Neural cell (in vitro differentiated cells): ENCODE results near the gene BUD23. TPM values are rescaled to one million over a fixed set of nuclear protein-coding genes. Genes with fewer than 3 reads are reported as not detected.

ENCODE experiments used
- H2AFZ ChIP-seq: fragments of 200-600, 300-800 bp; sonication (generic), shearing (Covaris generic); 2 replicates; pipeline ENCODE4 v1.6.0; 2014; ENCODE audit warnings: low read depth, mild to moderate bottlenecking, antibody characterized with exemption, low read length, moderate library complexity
- H3F3A ChIP-seq: fragments of 200-600 bp; shearing (Covaris generic); 2 replicates; pipeline ENCODE4 v1.6.1; 2016; ENCODE audit warnings: mild to moderate bottlenecking, moderate library complexity, mixed read lengths, antibody characterized with exemption, low read length; ENCODE audit not compliant: insufficient read depth, poor library complexity, severe bottlenecking
- H3K27ac ChIP-seq: fragments of 200-600, 300-800 bp; sonication (generic), shearing (Covaris generic); 2 replicates; pipeline ENCODE4 v1.5.1; 2014; ENCODE audit warnings: mild to moderate bottlenecking, low read length, moderate library complexity
- H3K27me3 ChIP-seq: fragments of 300-800, 200-600 bp; sonication (generic), shearing (Covaris generic); 2 replicates; pipeline ENCODE4 v1.6.0; 2014; ENCODE audit warnings: mild to moderate bottlenecking, low read depth, low read length, moderate library complexity; ENCODE audit not compliant: insufficient read depth
- H3K36me3 ChIP-seq: fragments of 300-800, 200-600 bp; sonication (generic), shearing (Covaris generic); 2 replicates; pipeline ENCODE4 v1.5.1; 2014; ENCODE audit warnings: mild to moderate bottlenecking, antibody characterized with exemption, low read length, moderate library complexity; ENCODE audit not compliant: insufficient read depth
- H3K4me2 ChIP-seq: fragments of 300-800, 200-600 bp; sonication (generic), shearing (Covaris generic); 2 replicates; pipeline ENCODE4 v1.6.0; 2014; ENCODE audit warnings: mild to moderate bottlenecking, low read length
- H3K4me3 ChIP-seq: fragments of 300-800, 200-600 bp; sonication (generic), shearing (Covaris generic); 2 replicates; pipeline ENCODE4 v1.5.1; 2014; ENCODE audit warnings: mild to moderate bottlenecking, low read length, moderate library complexity
- H3K79me2 ChIP-seq: fragments of 200-600 bp; shearing (Covaris generic); replicated peaks from 2 replicates; pipeline ENCODE4 v1.6.0; 2014; ENCODE audit warnings: mild to moderate bottlenecking, low read length, moderate library complexity; ENCODE audit not compliant: insufficient read depth
- H3K9ac ChIP-seq: fragments of 300-800, 200-600 bp; sonication (generic), shearing (Covaris generic); 2 replicates; pipeline ENCODE4 v1.6.1; 2016; ENCODE audit warnings: mild to moderate bottlenecking, low read length, mixed read lengths
- H3K9me2 ChIP-seq: fragments of 200-600 bp; shearing (Covaris generic); 2 replicates; pipeline ENCODE4 v1.6.1; 2016; ENCODE audit warnings: mild to moderate bottlenecking, low read length, mixed read lengths; ENCODE audit not compliant: insufficient read depth
- H3K9me3 ChIP-seq: fragments of 200-600, 300-800 bp; sonication (generic), shearing (Covaris generic); 2 replicates; pipeline ENCODE4 v1.6.1; 2016; ENCODE audit warnings: mild to moderate bottlenecking, mixed run types, low read length, moderate library complexity, mixed read lengths
- H4K20me1 ChIP-seq: fragments of 200-600 bp; shearing (Covaris generic); 2 replicates; pipeline ENCODE4 v1.6.1; 2016; ENCODE audit warnings: mild to moderate bottlenecking, mixed run types; ENCODE audit not compliant: insufficient read depth
- CTCF ChIP-seq: fragments of 450-650 bp; IDR thresholded peaks from 2 replicates; pipeline ENCODE4 v1.5.1; 2014; ENCODE audit warnings: antibody characterized with exemption, mild to moderate bottlenecking, moderate library complexity; ENCODE audit not compliant: poor library complexity, severe bottlenecking
- EP300 ChIP-seq: fragments of 450-650 bp; conservative IDR thresholded peaks from 2 replicates; pipeline ENCODE4 v1.6.1; 2014; ENCODE audit warnings: antibody characterized with exemption, mild to moderate bottlenecking, moderate library complexity; ENCODE audit not compliant: poor library complexity, severe bottlenecking
- EZH2 ChIP-seq: fragments of 200-600, 300-800 bp; shearing (Covaris generic), sonication (generic); IDR thresholded peaks from 2 replicates; pipeline ENCODE4 v1.6.1; 2014; ENCODE audit warnings: antibody characterized with exemption, low read length, borderline replicate concordance, mild to moderate bottlenecking; ENCODE audit not compliant: insufficient read depth, poor library complexity, severe bottlenecking
- MXI1 ChIP-seq: fragments of 450-650 bp; conservative IDR thresholded peaks from 2 replicates; pipeline ENCODE4 v1.6.1; 2014; ENCODE audit warnings: antibody characterized with exemption, mild to moderate bottlenecking; ENCODE audit not compliant: poor library complexity, severe bottlenecking
- POLR2AphosphoS5 ChIP-seq: IDR thresholded peaks from 2 replicates; pipeline ENCODE4 v1.6.1; 2012
- RAD21 ChIP-seq: fragments of 450-650 bp; conservative IDR thresholded peaks from 2 replicates; pipeline ENCODE4 v1.6.1; 2014; ENCODE audit warnings: antibody characterized with exemption, mild to moderate bottlenecking, moderate library complexity
- SMC3 ChIP-seq: fragments of 450-650 bp; conservative IDR thresholded peaks from 2 replicates; pipeline ENCODE4 v1.6.1; 2014; ENCODE audit warnings: antibody characterized with exemption, mild to moderate bottlenecking, moderate library complexity; ENCODE audit not compliant: poor library complexity
- TAF1 ChIP-seq: IDR thresholded peaks from 2 replicates; pipeline ENCODE4 v1.6.1; 2012; ENCODE audit warnings: low read depth
- polyA plus RNA-seq: library from polyadenylated mRNA; depleted of rRNA; stranded (reverse); fragments of >200 nt; gene quantifications from 2 replicates; pipeline ENCODE4 v1.2.3, GENCODE V29; 2014
- TF ChIP-seq, protein P1 (sequence below): IDR thresholded peaks from 2 replicates; pipeline ENCODE4 v1.6.1; 2012; ENCODE audit warnings: borderline replicate concordance

The BUD23 gene
- polyA plus RNA-seq, 1 donor from 2014 or later = 82.9 TPM

DNA sequence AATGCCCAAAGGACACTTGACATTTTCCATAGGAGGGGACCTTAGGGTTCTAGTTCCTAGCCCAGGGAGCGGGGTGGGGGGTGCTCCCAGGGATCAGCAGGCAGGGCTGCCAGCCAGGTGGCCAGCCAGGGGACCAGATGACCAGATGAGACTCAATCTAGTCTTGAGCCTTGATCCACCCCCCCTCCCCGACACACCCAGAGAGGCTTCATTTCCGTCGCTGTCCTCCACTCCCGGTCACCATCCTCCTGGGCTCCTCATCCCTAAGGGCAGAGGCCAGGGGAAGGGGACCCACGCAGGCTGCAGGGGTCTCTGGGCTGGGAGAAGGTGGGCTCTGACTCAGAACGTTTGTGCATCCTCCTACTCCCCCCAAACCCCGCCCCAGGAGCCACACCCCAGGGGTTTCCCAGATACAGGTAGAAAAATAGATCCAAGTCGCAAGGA is 35.1 kb downstream of the BUD23 start:
- H3K9me2 ChIP-seq = no peaks in the 10 kb centered on the region
- H3K9me3 ChIP-seq = no peaks in the 10 kb centered on the region
- H3F3A ChIP-seq = no peaks in the 10 kb centered on the region
- H2AFZ ChIP-seq = no peak overlapping the region
- H3K9ac ChIP-seq = peak overlapping the region; percentile 69
- TF ChIP-seq MXI1 (no peak), CTCF (no peak), SMC3 (no peak), EZH2 (no peak), POLR2AphosphoS5 (no peak), TAF1 (no peak), RAD21 (no peak), EP300 (no peak)
- TF ChIP-seq, protein P1, sequence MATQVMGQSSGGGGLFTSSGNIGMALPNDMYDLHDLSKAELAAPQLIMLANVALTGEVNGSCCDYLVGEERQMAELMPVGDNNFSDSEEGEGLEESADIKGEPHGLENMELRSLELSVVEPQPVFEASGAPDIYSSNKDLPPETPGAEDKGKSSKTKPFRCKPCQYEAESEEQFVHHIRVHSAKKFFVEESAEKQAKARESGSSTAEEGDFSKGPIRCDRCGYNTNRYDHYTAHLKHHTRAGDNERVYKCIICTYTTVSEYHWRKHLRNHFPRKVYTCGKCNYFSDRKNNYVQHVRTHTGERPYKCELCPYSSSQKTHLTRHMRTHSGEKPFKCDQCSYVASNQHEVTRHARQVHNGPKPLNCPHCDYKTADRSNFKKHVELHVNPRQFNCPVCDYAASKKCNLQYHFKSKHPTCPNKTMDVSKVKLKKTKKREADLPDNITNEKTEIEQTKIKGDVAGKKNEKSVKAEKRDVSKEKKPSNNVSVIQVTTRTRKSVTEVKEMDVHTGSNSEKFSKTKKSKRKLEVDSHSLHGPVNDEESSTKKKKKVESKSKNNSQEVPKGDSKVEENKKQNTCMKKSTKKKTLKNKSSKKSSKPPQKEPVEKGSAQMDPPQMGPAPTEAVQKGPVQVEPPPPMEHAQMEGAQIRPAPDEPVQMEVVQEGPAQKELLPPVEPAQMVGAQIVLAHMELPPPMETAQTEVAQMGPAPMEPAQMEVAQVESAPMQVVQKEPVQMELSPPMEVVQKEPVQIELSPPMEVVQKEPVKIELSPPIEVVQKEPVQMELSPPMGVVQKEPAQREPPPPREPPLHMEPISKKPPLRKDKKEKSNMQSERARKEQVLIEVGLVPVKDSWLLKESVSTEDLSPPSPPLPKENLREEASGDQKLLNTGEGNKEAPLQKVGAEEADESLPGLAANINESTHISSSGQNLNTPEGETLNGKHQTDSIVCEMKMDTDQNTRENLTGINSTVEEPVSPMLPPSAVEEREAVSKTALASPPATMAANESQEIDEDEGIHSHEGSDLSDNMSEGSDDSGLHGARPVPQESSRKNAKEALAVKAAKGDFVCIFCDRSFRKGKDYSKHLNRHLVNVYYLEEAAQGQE = no peak
- peaks cover 10% of the 10 kb centered on the region for H3K79me2 ChIP-seq
- no peaks in the 10 kb centered on the region for H4K20me1 ChIP-seq
- peak overlapping the region; percentile 62 for H3K4me2 ChIP-seq
- H3K36me3 ChIP-seq = no peaks in the 10 kb centered on the region
- H3K4me3 ChIP-seq = peak overlapping the region; percentile 89
- H3K27ac ChIP-seq = no peak overlapping the region
- H3K27me3 ChIP-seq = peaks cover 5% of the 10 kb centered on the region

DNA sequence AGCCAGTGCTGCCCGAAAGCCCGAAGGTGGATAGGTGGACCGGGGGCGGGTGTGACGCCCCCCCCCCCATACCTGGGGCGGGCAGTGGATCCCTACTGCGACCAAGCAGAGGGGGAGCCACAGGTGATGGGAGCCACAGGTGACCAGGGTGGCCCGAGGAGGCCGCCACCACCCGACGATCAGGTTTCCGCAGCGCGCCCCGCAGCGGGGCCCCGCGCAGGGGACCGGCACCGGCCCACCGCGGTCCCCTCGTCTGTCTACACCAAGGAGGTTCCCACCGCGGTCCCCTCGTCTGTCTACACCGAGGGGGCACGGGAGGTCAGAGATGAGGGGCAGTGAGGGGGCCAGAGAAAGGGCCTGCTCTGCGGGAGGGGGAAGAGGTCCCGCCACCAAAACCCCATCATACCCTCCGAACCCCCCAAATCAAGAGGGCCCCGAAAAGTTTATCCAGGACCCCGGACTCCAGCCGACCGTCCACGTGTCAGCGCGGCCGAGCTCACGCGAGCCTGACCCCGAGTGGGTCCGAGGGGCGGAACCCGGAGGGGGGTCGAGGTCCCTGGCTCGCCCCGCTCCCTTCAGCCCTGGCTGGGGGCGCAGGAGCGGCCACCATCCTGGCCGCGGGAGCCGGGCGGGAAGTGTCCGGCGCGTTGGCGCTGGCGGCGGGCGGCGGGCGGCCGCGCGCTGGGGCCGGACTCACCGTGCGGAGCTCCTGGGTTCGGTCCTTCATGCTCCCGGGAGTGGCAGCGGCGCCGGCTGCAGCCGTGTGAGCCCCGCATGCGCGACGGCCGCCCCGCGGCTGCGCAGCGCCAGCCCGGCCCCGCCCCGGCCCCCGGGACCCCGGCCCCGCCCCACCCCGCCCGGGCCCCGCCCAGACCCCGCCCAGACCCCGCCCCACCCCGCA is 35.8 kb downstream of the BUD23 start, which contains the start of gene STX1A:
TSS of gene STX1A (minus strand) at position 765 of the 901 bp plus-strand sequence. CDS start at position 727, 38 bp downstream.
- Histone ChIP-seq H3K4me3 (peak within 1 kb of the TSS; percentile 89), H3K36me3 (no peaks in the 10 kb centered on the region), H3K27ac (no peak within 1 kb of the TSS), H3K27me3 (peaks cover 5% of the 10 kb centered on the region), H3K9me3 (no peaks in the 10 kb centered on the region), H2AFZ (peak within 1 kb of the TSS; percentile 33), H3K9ac (peak within 1 kb of the TSS; percentile 69), H4K20me1 (no peaks in the 10 kb centered on the region), H3K79me2 (peaks cover 10% of the 10 kb centered on the region), H3F3A (no peaks in the 10 kb centered on the region), H3K4me2 (peak within 1 kb of the TSS; percentile 62), H3K9me2 (no peaks in the 10 kb centered on the region)
- TF ChIP-seq MXI1 (peak; percentile 76), POLR2AphosphoS5 (peak; percentile 44), RAD21 (no peak)
